DMS53 (cell line): Measurements from ENCODE around the gene MBD3L2.
"Not testable (repeated sequence)": the region's sequence is repeated elsewhere in the genome, so short reads cannot be mapped to it uniquely, and the experiment has no call there.

Source experiments
- DNase-seq: peaks from one replicate; lab custom pipeline; 2025; lab: John Stamatoyannopoulos, UW

Gene MBD3L2

DNA sequence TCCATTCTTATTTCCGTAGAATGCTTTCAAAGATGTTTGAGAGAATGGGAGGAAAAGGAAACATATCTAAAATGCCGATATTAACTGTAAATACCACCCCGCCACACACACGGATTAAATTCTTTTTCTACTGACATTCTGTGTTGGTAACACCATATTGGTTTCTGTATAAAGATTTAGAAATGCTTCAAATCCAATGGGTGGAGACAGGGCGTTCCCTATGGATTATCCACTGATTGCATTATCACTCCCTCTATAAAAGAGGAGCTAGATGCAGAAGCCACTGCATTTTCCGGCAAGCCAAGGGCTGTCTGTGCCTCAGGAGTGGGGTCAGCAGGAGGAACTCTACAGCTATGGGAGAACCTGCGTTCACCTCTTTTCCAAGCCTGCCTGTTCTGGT lies at the start of gene MBD3L2:
Gene MBD3L2, plus strand, starts transcription at position 301 of the 400 bp plus-strand sequence. Its CDS starts 53 bp downstream, at position 354.
- not testable (repeated sequence) for DNase-seq

DNA sequence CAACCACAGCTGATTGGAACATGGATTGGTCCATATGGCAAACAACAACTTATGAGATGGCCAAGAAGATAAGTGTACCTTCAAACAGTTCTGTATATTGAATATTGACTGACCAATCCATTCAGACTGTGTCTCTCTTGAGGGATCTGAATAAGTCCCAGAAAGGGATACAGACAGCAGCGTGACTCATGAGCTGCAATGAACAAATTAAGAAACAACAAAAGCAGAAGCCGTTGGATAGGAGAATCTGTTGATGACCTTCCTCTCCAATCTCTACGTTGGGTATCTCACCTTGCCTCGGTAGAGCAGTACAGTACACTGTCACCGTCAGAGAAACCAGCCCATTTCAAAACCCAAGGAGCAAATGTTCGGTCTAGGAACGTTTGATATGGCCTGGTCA lies 49.2 kb upstream of the MBD3L2 start:
- no peak for DNase-seq

- DNase-seq = no peak
Observed at GRCh38 chr19:7000333-7000732, 48.8 kb upstream of the MBD3L2 start.

GRCh38 chr19:7000816-7001215 lies 48.3 kb upstream of the MBD3L2 start:
- no peak for DNase-seq

- no peak for DNase-seq
Observed at GRCh38 chr19:7004313-7004931, 44.7 kb upstream of the MBD3L2 start.

GRCh38 chr19:7006135-7006704 lies 42.9 kb upstream of the MBD3L2 start:
- DNase-seq = no peak

GRCh38 chr19:7007859-7008258 lies 41.3 kb upstream of the MBD3L2 start:
- DNase-seq = no peak

- no peak for DNase-seq
Observed at GRCh38 chr19:7010722-7011593, 38.2 kb upstream of the MBD3L2 start.

DNA sequence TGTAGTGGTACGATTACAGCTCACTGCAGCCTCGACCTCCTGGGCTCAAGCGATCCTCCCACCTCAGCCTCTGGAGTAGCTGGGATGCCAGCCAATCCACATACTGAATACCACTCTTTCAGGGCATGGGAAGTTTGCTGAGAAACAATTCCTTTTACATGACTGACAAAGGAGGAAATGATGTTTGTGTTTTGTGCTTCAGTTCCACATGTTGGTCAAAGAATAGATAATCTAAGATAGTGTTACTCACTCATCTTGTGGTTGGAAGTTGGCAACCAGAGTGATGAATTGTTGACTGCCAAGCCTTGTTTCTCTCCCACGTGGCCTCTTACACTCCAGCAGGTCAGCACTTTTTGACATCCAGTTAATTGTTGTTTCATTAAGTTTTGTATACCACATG lies 35.4 kb upstream of the MBD3L2 start:
- DNase-seq = no peak

DNA sequence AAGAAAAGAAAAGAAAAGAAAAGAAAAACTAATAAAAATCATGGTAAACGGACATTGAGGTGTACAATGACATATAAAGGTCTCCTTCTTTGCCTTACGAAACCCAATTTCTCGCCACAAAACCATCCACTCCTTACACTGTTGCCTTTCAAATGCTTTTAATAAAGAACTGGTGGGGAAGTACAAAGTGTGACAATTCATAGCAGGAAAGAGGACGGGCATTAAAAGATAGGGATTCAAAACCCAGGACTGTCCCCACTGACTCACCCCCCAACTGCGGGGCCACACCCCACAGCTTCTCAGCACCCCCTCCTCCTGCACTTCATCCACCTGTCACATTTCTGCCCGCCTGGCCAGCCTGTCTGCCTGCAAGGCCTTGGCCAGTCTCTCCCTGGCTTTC lies 30.3 kb upstream of the MBD3L2 start:
- DNase-seq = no peak

DNA sequence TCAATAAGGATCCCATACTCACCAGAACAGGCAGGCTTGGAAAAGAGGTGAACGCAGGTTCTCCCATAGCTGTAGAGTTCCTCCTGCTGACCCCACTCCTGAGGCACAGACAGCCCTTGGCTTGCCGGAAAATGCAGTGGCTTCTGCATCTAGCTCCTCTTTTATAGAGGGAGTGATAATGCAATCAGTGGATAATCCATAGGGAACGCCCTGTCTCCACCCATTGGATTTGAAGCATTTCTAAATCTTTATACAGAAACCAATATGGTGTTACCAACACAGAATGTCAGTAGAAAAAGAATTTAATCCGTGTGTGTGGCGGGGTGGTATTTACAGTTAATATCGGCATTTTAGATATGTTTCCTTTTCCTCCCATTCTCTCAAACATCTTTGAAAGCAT lies 27.8 kb upstream of the MBD3L2 start, which contains the start of gene MBD3L2B:
Gene MBD3L2B, minus strand, starts transcription at position 101 of the 400 bp plus-strand sequence. Its CDS starts 34 bp downstream, at position 67.
- not testable (repeated sequence) for DNase-seq

DNA sequence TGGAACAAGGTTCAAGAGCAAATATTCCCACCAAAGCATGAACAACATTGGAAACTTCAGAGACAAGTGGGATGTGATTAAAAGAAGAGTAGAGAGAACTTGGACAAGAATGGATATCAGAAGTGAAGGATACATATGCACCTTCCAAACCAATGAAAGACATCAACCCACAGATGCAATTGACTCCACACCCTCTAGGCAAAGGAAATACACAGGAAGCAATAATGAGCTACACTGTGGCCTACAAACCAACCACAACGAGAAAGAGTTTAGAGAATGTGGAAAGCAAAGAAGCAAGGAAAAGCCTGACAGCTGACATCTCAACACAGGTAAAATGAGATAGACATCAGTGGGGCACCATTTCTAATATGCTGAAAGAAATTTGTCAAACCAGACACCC lies 20.3 kb upstream of the MBD3L2 start:
- not testable (repeated sequence) for DNase-seq

DNA sequence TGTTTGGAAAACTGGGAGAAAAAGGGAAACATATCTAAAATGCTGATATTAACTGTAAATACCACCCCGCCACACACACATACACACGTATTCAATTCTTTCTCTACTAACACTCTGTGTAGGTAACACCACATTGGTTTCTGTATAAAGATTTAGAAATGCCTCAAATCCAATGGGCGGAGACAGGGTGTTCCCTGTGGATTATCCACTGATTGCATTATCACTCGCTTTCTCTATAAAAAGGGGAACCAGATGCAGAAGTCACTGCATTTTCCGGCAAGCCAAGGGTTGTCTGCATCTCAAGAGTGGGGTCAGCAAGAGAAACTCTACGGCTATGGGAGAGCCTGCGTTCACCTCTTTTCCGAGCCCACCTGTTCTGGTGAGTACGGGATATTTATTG lies 18.8 kb upstream of the MBD3L2 start, which contains the start of gene MBD3L5:
Gene MBD3L5, plus strand, starts transcription at position 301 of the 400 bp plus-strand sequence. Its CDS starts 34 bp downstream, at position 335.
- not testable (repeated sequence) for DNase-seq

DNA sequence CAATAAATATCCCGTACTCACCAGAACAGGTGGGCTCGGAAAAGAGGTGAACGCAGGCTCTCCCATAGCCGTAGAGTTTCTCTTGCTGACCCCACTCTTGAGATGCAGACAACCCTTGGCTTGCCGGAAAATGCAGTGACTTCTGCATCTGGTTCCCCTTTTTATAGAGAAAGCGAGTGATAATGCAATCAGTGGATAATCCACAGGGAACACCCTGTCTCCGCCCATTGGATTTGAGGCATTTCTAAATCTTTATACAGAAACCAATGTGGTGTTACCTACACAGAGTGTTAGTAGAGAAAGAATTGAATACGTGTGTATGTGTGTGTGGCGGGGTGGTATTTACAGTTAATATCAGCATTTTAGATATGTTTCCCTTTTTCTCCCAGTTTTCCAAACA lies 9.0 kb upstream of the MBD3L2 start, which contains the start of gene MBD3L4:
Gene MBD3L4, minus strand, starts transcription at position 101 of the 400 bp plus-strand sequence. Its CDS starts 35 bp downstream, at position 66.
- DNase-seq = not testable (repeated sequence)

- DNase-seq = not testable (repeated sequence)
Observed at GRCh38 chr19:7041563-7041962, 7.6 kb upstream of the MBD3L2 start.

- not testable (repeated sequence) for DNase-seq
Observed at GRCh38 chr19:7051421-7051820, 2.3 kb downstream of the MBD3L2 start.

DNA sequence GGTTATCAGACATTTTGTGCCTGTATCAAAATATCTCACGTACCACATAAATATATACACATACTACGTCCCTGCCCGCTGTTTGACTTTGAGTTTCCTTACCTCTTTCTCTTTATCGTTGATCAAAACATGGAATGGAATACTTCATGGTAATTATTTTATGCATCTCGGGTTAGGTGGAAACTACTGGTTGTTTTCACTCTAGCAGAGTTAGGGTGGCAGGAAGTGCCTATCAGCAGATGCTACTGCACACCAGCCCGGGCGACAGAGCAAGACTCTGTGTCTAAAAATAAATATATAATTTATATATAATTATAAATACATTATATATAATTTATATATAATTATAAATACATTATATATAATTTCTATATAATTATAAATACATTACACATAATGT lies 3.8 kb downstream of the MBD3L2 start:
- DNase-seq = not testable (repeated sequence)

GRCh38 chr19:7054635-7055368 lies 5.7 kb downstream of the MBD3L2 start:
- DNase-seq = not testable (repeated sequence)

DNA sequence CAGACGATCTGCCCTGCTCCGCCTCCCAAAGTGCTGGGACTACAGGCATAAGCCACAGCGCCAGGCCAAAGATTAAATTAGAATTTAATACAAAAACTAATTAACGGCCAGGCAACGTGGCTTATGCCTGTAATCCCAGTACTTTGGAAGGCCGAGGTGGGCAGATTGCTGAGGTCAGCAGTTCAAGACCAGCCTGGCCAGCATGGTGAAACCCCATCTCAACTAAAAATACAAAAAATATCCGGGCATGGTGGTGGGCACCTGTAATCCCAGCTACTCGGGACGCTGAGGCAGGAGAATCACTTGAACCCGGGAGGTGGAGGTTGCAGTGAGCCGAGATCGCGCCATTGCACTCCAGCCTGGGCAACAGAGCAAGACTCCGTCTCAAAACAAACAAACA lies 6.6 kb downstream of the MBD3L2 start:
- DNase-seq = not testable (repeated sequence)

- not testable (repeated sequence) for DNase-seq
Observed at GRCh38 chr19:7056371-7056770, 7.2 kb downstream of the MBD3L2 start.

GRCh38 chr19:7058576-7058975 lies 9.5 kb downstream of the MBD3L2 start, which contains the start of gene MBD3L3:
Gene MBD3L3, minus strand, starts transcription at chr19:7058676. Its CDS starts 71 bp downstream, at chr19:7058605.
- not testable (repeated sequence) for DNase-seq

- DNase-seq = not testable (repeated sequence)
Observed at GRCh38 chr19:7059977-7060376, 10.9 kb downstream of the MBD3L2 start.
